ENCODE results near the gene GOLGA8K.
"Not testable (repeated sequence)": the region's sequence is repeated elsewhere in the genome, so short reads cannot be mapped to it uniquely, and the experiment has no call there.

- TF ChIP-seq, protein P1, sequence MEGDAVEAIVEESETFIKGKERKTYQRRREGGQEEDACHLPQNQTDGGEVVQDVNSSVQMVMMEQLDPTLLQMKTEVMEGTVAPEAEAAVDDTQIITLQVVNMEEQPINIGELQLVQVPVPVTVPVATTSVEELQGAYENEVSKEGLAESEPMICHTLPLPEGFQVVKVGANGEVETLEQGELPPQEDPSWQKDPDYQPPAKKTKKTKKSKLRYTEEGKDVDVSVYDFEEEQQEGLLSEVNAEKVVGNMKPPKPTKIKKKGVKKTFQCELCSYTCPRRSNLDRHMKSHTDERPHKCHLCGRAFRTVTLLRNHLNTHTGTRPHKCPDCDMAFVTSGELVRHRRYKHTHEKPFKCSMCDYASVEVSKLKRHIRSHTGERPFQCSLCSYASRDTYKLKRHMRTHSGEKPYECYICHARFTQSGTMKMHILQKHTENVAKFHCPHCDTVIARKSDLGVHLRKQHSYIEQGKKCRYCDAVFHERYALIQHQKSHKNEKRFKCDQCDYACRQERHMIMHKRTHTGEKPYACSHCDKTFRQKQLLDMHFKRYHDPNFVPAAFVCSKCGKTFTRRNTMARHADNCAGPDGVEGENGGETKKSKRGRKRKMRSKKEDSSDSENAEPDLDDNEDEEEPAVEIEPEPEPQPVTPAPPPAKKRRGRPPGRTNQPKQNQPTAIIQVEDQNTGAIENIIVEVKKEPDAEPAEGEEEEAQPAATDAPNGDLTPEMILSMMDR (IDR thresholded peaks at IDR 0.05) = not testable (repeated sequence)
- not testable (repeated sequence) for TF ChIP-seq POLR2A (IDR thresholded peaks at IDR 0.05)
These were observed 56.1 kb downstream of the GOLGA8K start for GRCh38 chr15:32347037-32347436.
